ENCODE data around the gene RASGRP2. TPM values are rescaled to one million over a fixed set of nuclear protein-coding genes. Genes with fewer than 3 reads are reported as not detected.

RASGRP2 gene
- total and polyA plus RNA-seq, 2 experiments from 2014 or later = 30.1 to 50.4 TPM

- Mint-ChIP-seq H3K4me3 (peak overlapping the region; percentile 67; the same call in 1 of the 3 replicates), H3K36me3 (ENCODE audit: low read depth) (no peaks in the 10 kb centered on the region; the same call in 2 of the 3 replicates), H3K4me1 (peaks cover 60% of the 10 kb centered on the region), H3K27ac (no peak overlapping the region), H3K9me3 (no peaks in the 10 kb centered on the region), H3K27me3 (ENCODE audit: insufficient read depth, low read depth, poor library complexity) (peaks cover 59% of the 10 kb centered on the region)
- Histone ChIP-seq H3K79me2 (replicated peaks; ENCODE audit: insufficient read depth) (no peaks in the 10 kb centered on the region), H3K4me2 (peak overlapping the region; percentile 88), H3K4me3 (no peak overlapping the region; the same call in 1 of the 2 replicates), H3F3A (replicated peaks; ENCODE audit: low read depth) (peaks cover 18% of the 10 kb centered on the region), H3K36me3 (ENCODE audit: insufficient read depth) (no peaks in the 10 kb centered on the region), H3K9me2 (ENCODE audit: insufficient read depth) (no peaks in the 10 kb centered on the region), H3K27me3 (ENCODE audit: insufficient read depth) (peaks cover 45% of the 10 kb centered on the region), H3K27ac (ENCODE audit: low read depth) (no peak overlapping the region), H4K20me1 (replicated peaks; ENCODE audit: insufficient read depth) (peaks cover 5% of the 10 kb centered on the region; the same call in 1 of the 2 replicates), H2AFZ (no peak overlapping the region), H3K4me1 (ENCODE audit: insufficient read depth) (peaks cover 40% of the 10 kb centered on the region)
- TF ChIP-seq POLR2AphosphoS5 (IDR thresholded peaks at IDR 0.05; ENCODE audit: low read depth) = no peak
- ATAC-seq (no peak), DNase-seq (ENCODE audit: low spot score) (no peak)
Measured at GRCh38 chr11:64714666-64715065, 29.3 kb downstream of the RASGRP2 start.

- Histone ChIP-seq H3K4me2 (peak overlapping the region; percentile 88), H3K27me3 (ENCODE audit: insufficient read depth) (peaks cover 45% of the 10 kb centered on the region), H2AFZ (peak overlapping the region; percentile 78; the same call in 1 of the 2 replicates), H3K4me1 (ENCODE audit: insufficient read depth) (peaks cover 40% of the 10 kb centered on the region), H3K79me2 (replicated peaks; ENCODE audit: insufficient read depth) (no peaks in the 10 kb centered on the region; the same call in 1 of the 2 replicates), H3F3A (replicated peaks; ENCODE audit: low read depth) (peaks cover 18% of the 10 kb centered on the region), H3K36me3 (ENCODE audit: insufficient read depth) (no peaks in the 10 kb centered on the region), H4K20me1 (replicated peaks; ENCODE audit: insufficient read depth) (peaks cover 5% of the 10 kb centered on the region; the same call in 1 of the 2 replicates), H3K4me3 (peak overlapping the region; percentile 54), H3K9me2 (ENCODE audit: insufficient read depth) (no peaks in the 10 kb centered on the region), H3K27ac (ENCODE audit: low read depth) (no peak overlapping the region)
- Mint-ChIP-seq H3K4me1 (peaks cover 60% of the 10 kb centered on the region), H3K9me3 (no peaks in the 10 kb centered on the region), H3K27me3 (ENCODE audit: insufficient read depth, low read depth, poor library complexity) (peaks cover 59% of the 10 kb centered on the region), H3K4me3 (peak overlapping the region; percentile 67), H3K27ac (no peak overlapping the region), H3K36me3 (ENCODE audit: low read depth) (no peaks in the 10 kb centered on the region; the same call in 2 of the 3 replicates)
- TF ChIP-seq CREB1 (CRISPR knock-in tag; IDR thresholded peaks at IDR 0.05; ENCODE audit: low read depth) = no peak
- TF ChIP-seq JUNB (IDR thresholded peaks at IDR 0.05; ENCODE audit: unreplicated experiment) = no peak
- no peak for TF ChIP-seq ETS1 (IDR thresholded peaks at IDR 0.05)
- TF ChIP-seq EZH2 (IDR thresholded peaks at IDR 0.05; ENCODE audit: low read depth, unreplicated experiment) = peak; percentile 54
- peak; percentile 68 for TF ChIP-seq REST (IDR thresholded peaks at IDR 0.05; ENCODE audit: unreplicated experiment)
- DNase-seq (ENCODE audit: low spot score) (peak; percentile 82), ATAC-seq (peak; percentile 30)
Measured at GRCh38 chr11:64713781-64714363, 30.1 kb downstream of the RASGRP2 start.

Data from GM23338 (cell line).